GM18507 (cell line): ENCODE results near the gene COX8C.

Experiments
- DNase-seq: peaks from one replicate; pipeline ENCODE4 v3.0.0; 2011; ENCODE audit warnings: low read depth; ENCODE audit not compliant: insufficient read length; ENCODE audit errors: extremely low spot score
- FAIRE-seq: peaks from 2 replicates; lab custom pipeline; 2011; peaks lifted over from hg19 to GRCh38; lab: Jason Lieb, UNC

COX8C gene, protein sequence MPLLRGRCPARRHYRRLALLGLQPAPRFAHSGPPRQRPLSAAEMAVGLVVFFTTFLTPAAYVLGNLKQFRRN

DNA sequence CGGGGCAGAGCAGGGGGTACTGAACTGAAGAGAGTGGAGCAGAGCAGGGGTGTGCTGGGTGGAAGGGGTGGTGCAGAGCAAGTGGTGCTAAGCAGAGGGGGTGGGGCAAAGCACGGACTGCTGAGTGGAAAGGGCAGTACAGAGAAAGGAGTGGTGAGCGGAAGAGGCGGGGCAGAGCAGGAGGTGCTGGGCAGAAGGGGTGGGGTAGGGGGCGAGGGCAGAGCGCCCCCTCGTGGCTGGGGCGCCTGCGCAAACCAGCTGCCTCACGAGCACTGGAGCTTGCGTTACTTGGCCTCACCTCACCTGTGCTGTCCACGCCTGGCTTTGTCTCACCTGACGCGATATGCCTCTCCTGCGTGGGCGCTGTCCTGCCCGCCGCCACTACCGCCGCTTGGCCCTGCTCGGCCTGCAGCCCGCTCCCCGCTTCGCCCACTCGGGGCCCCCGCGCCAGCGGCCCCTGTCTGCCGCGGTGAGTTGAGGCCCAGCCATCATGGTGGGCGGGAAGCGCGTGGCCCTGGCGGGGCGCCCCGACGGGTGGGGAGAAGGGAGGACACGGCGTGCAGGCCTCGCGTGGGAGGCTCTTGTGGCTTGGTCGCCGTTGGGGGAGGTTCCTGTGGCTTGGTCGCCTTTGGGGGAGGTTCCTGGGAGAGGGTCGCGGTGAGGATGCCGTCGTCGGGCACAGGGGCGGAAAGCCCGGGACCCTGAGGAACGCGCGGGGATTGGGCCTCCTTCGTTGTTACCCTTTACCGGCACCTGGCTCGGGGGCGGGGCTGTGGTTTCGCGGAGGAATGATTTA is at the start of gene COX8C:
Gene COX8C (plus strand): TSS at position 257 of the 796 bp plus-strand sequence. CDS start 87 bp downstream, at position 344.
- FAIRE-seq (no peak), DNase-seq (no peak)

DNA sequence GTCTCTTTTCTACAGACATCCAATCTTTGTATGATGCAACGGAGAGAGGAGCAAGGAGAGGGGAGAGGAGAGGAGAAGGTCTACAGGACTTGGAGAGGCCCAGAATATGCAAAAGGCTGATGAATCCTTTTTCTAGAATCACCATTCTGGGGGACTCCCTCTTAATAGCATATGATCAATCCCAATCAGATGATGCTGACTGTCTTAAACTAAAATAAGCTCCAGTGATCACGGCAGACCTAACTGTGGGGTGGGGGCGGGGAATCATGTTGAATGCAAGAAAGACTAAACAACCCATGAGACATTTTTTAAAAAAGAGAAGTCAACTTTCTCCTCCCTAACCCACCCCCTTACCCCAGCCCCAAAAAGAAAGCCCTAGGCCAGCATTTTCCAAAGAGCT is 47.6 kb upstream of the COX8C start:
- FAIRE-seq = no peak
- no peak for DNase-seq

DNA sequence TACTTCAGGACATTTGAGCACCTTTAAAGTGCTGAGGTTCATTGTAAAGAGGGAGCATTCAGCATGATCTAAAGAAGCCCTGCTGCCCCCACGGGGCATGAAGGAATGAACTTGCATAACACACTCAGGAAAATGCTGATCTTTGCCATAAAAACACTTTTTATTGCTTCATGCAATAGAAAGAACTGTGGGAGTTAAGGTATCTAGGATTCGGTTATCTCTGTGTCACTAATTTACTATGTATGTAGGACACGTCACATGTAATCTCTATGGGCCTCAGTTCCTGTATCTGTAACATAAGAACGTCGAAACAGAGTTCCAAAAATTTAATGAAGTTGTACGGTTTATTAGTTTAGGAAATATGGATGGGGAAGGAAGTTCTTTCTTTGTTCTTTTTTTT is 47.1 kb upstream of the COX8C start:
- FAIRE-seq (no peak), DNase-seq (no peak)

DNA sequence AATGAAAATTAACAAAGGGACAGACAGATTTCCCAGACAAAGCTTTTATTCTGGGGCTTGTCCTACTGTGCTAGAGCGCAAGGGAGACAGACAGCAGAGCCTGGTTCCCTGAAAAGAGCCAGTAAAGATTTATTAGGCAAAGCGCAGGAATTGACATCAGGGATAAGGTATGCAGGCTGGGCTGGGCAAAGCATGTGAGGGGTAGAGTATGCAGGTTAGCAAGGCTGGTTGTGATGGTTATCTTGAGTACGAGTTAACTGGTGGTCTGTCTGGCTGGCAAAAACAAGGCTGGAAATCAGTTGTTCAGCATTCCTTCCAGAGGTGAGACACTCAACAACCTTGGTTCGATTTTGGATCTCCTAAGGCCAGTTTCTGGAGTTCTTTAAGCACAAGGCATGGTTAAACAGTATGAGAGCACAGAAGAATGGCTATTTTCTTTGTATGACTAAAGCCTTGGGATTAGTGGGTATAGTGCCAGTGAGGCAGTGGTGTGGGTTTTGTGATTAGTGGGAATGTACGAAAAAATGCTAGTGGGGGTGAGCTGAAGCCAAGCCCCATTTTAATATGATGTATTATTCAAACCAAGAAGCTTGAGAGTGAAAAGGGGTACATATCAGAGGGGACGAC is 45.0 kb upstream of the COX8C start:
- no peak for DNase-seq
- FAIRE-seq = no peak

DNA sequence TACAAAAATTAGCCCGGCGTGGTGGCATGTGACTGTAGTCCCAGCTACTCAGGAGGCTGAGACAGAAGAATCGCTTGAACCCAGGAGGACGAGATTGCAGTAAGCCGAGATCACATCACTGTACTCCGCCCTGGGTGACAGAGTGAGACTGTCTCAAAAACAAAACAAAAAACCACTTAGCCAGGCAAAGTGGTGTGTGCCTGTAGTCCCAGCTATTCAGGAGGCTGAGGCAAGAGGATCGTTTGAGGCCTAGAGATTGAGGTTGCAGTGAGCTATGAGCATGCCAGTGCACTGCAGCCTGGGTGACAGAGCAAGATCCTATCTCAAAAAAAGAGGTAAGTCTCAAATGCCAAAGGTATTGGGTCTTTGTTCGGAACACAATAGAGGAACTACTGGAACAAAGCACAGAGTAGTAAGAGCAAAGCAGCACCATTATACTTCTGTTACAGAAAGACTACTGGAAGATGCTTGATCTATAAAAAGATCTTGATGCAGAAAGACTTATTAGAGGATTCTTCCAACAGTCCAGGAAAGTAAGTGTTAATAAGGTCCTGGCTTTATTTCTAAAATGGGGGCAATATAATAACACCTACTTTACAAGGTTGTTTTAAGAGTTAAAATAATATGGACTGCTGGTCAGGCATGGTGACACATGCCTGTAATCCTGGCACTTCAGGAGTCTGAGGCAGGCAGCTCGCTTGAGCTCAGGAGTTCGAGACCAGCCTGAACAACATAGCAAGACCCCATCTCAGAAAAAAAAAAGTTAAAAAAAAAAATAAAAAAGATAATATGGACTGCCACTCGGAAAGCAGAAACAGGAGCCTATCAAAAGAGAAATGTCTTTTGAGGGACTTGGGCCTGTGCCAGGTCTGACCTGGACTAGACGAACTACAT is 44.0 kb upstream of the COX8C start:
- FAIRE-seq (no peak), DNase-seq (no peak)

DNA sequence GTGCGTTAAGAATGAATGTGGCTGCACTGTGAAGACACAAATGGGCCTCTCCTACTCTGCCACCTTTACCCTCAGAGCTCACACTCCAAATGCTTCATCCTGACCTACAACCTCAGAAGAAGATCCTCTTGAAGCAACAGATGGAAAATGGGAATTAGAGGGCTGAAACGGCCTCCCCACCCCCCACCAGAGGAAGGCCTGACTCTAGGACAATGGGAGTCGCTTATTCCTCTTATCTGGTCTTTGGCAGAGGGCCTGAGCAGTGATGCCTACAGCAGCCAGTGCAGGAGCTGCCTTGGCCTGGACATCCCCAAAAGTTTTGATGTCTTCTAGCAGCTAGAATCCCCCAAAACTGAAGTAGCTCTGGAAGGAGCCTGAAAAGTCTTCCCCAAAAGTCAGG is 43.3 kb upstream of the COX8C start:
- DNase-seq = no peak
- no peak for FAIRE-seq

DNA sequence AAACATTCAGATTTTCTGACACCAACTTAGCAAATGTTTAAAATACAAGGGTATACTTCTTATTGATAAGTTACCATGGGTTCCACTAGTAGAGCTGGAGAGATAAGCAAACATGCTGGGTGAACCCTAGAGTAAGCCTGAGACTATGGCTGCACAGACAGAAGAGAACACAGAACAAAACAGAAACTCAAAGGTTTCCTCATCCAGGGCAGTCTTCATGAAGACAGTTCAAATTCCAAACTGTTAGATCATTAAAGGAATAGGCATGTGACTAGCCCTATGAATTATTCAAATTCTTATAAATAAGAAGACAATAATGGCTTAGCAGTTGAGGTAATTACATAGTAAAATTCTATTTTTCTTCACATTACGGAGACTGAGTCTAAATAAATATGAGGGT is 42.2 kb upstream of the COX8C start:
- DNase-seq (no peak), FAIRE-seq (no peak)

DNA sequence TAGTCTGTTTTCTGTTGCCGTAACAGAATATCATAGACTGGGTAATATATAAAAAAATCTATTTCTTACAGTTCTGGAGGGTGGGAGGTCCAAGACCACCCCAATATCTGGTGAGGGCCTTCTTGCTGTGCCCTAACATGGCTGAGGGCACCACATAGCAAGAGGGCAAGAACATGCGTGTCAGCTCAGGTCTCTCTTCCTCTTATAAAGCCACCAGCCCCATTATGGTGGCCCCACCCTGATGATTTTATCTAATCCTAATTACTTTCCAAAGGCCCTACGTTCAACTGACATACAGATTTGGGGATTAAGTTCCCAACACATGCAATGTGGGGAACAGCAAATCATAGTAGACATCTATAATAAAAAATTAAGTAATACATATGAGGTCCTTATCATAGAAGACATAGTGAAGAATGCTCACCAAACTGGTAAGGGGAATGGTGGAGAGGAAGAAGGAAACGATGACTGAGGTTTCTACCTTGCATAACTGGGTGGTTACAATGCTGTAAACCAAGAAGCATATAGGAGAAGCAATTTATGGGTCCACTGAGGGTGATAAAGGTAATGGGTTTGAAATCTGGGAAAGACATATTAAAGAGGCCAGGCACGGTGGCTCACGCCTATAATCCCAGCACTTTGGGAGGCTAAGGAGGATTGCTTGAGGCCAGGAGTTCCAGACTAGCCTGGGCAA is 41.1 kb upstream of the COX8C start:
- no peak for FAIRE-seq
- DNase-seq = no peak

DNA sequence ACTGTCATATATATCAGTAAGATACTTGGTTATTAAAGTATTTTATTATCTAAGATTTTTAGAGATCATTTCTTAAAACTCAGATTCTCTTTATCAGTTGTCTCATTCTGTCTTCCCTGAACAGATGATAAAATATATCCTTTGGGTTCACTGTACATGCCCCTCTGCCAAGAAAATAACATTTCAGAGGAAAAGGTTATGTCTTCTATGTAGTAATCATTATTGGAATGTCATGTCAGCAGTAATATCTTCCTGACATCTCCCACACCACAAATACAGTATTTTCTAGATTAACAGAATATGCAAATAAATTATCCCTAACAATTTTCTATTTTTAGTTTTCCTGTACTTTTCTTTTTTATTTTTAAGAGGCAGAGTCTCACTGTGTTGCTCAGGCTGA is 40.2 kb upstream of the COX8C start:
- DNase-seq = no peak

DNA sequence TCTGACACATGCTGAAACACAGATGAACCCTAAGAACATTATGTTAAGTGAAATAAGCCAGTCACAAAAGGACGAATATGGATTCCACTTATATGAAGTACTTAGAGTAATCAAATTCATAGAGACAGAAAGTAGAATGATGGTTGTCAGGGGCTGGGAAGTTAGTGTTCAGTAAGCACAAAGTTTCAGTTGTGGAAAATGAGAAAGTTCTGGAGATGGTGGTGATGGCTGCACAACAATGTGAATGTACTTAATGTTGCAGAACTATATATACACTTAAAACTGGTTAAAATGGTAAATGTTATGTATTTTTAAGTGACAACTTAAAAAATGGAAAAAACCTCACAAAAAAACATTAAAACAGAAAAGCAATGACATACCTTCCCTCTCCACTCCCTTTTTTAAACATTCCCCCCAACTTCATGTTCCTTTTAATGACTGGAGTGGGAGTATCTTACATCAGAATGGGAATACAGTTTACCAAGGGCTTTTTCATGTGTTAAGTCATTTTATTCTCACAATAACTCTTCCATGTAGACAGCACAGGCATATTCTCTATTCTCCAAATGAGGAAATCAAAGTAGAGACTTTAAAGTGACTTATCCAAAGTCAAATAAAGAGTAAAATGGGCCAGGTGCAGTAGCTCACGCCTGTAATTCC is 38.2 kb upstream of the COX8C start:
- FAIRE-seq = peak; percentile 9
- no peak for DNase-seq

More for the DNA sequence above, 40.2 kb upstream of the COX8C start:
- no peak for FAIRE-seq

DNA sequence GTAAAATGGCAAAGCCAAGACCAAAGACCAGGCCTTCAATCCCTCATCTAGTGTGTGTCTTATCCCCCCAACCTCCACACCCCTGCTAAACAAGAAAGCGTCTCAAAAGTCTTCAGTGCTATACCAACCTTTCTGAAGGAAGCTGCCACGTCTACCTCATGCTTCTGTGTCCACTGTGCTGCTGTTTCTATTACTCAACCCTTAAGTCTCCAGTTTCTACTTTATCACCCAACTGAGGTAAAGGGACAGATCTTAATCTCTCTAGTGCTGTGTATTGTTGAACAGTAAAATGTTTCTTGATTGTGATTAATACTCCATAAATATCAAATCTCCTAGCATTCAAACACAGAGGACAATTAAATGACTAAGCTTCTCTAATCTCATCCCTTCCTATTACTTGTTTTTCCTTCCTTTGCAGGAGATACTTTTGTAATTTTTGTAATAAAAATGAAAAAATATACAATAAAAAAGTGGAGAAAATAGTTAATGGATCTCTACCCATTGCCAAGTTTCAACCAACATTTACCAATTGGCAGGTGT is 37.5 kb upstream of the COX8C start:
- FAIRE-seq (peak; percentile 24), DNase-seq (no peak)

DNA sequence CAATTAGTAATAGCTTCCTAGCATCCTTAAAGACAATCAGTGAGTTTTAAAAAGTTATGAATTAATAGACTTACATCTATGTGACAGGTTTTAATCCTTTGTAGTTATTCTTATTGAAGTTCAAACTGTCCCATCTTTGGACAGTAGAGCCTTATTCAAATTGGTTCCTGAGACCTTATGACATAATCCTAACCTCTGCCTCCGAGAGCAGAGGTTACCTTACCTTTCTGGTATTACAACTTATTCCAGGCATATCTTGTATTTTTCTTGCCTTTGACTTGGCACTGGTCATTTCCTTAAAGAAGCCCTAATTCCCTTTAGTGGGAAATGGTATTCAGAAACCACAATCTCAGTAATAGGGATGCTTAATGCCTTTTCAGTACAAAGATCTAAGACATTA is 35.9 kb upstream of the COX8C start:
- no peak for DNase-seq
- FAIRE-seq = no peak

DNA sequence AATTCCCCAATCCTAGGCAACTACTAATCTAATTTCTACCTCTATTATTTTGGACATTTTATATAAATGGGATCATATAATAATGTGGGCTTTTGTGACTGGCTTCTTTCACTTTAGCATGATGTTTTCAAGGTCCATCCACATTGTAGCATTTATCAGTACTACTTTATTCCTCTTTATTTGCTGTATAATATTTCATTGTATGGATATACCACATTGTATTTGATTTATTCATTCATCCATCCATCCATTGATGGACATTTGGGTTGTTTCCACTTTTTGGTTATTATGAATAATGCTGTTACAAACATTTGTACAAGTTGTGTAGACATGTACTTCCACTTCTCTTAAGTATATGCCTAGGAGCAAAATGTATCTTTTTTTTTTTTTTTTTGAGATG is 31.4 kb upstream of the COX8C start:
- no peak for DNase-seq
- FAIRE-seq = no peak

DNA sequence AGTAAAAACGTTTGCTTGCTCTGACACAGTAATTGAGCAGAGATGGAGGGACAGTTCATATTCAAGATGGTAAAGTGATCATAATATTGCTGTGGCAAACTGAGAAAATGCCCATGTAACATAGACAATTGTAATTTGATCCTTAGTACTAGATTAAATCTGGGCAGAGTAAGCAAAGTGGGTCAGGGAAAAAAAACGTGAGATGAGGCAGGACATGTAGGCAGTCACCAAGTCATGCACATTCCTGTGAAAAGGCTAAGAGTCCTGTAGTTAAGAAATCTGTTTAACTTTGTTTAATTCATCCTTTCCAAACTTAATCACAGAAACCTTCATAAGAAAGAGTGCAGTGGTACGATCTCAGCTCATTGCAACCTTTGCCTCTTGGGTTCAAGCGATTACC is 30.3 kb upstream of the COX8C start:
- no peak for DNase-seq
- no peak for FAIRE-seq

DNA sequence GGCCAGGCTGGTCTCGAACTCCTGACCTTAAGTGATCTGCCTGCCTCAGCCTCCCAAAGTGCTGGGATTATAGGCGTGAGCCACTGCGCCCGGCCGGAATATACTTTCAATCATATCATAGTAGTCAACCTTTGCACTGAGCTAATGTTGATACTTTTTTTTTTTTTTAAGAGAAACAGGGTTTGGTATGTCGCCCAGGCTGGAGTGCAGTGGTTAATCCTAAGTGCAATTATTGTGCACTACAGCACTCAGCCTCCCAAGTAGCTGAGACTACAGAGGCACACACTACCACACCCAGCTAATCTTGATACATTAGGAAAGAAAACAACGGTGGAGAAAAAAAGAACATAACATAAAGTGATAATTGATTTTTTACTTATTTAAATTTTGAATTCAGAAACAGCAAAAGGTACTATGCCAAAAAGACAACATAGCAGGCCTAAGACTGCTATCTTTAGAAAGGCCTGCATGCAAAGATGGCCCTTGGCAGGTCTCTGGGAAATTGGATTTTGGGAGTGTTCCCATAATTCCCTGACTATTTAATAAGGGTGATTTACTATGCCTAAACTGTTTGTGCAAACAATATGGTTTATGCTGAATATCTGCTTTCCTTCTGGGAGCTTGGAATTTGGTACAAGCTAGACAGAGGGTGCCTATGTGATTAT is 29.6 kb upstream of the COX8C start:
- DNase-seq (no peak), FAIRE-seq (no peak)

DNA sequence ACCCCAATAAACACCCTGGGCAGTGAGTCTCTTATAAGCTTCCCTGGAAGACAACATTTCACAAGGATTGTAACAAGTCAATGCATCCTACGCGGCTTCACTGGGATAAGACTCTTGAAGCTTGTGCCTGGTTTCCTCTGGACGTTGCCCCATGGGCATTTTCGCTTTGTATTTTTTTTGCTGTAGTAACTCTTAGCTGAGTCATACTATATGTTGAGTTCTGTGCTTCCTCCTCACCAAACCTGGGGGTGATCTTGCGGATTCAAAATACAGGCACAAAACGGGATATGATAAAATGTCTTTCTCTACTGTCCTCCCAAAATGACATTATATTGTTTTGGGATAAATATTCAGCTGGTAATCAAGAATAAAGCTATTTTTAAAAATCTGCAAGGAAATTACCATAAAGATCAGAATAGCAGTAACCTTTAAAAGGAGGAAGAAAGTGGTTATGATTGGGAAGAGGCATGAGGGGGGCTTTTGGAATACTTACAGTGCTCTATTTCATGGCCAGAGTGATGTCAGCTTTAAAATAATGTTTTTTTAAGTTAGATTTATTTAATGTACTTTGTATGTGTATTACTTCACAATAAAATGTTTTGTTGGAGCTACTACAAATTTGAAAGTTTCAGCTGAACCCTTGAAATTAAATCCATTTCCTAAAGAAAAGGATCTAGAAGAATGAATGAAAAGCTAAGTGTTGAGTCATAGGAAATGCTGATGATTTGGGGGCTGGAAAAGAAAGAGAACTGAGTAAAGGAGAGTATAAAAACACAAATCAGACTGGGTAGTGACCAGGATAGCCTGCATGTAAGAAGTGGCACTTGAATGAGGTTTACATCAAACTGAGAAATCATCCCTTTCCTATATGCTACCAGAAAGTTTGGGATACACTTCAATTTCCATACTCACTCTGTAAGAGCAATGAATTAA is 28.8 kb upstream of the COX8C start:
- DNase-seq = no peak
- peak; percentile 41 for FAIRE-seq

DNA sequence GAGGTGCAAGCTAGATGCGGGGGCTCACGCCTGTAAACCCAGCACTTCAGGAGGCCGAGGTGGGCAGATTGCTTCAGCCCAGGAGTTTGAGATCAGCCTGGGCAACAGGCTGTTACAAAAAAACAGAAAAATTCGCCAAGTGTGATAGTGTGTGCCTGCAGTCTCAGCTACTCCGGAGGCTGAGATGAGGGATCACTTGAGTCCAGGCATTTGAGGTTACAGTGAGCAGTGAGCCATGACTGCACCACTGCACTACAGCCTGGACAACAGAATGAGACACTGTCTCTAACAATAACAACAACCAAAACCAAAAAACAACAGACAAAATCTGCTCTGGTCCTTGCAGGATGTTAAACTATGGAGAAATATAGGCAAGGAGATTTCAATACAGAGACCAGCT is 28.1 kb upstream of the COX8C start:
- peak; percentile 47 for FAIRE-seq
- no peak for DNase-seq
